Neutrophil (primary cell): ENCODE measurements around the gene LRRC55.

Source experiments
- H3K27ac ChIP-seq: fragments of 200-600 bp; sonication (generic); 2 replicates; pipeline ENCODE4 v1.5.1; 2016; ENCODE audit warnings: mild to moderate bottlenecking, moderate library complexity
- H3K27me3 ChIP-seq: fragments of 200-600 bp; sonication (generic); 2 replicates; pipeline ENCODE4 v1.6.0; 2016; ENCODE audit warnings: mild to moderate bottlenecking
- H3K36me3 ChIP-seq: fragments of 200-600 bp; sonication (generic); 2 replicates; pipeline ENCODE4 v1.5.1; 2017
- H3K4me1 ChIP-seq, 2 experiments: fragments of 200-600 bp in 1 of 2; sonication (generic) in 1 of 2; 1 replicate in 1 of 2; 2 replicates in 1 of 2; pipeline versions ENCODE4 v1.5.1 to v1.6.1; 2013 to 2016; ENCODE audit warnings: low read depth in 1 of 2, low read length in 1 of 2, mild to moderate bottlenecking in 1 of 2, moderate library complexity in 1 of 2; ENCODE audit not compliant: control insufficient read depth in 1 of 2, insufficient read depth in 1 of 2
- H3K4me3 ChIP-seq, 2 experiments: fragments of 200-600 bp in 1 of 2; sonication (generic) in 1 of 2; 1 replicate in 1 of 2; 2 replicates in 1 of 2; pipeline ENCODE4 v1.5.1; 2013 to 2016; ENCODE audit warnings: low read depth in 1 of 2, low read length in 1 of 2, mild to moderate bottlenecking in 1 of 2, moderate library complexity in 1 of 2
- H3K9me3 ChIP-seq: fragments of 200-600 bp; sonication (generic); 2 replicates; pipeline ENCODE4 v1.5.1; 2016
- TF ChIP-seq, protein P1 (sequence below): fragments of 200-600 bp; sonication (generic); IDR thresholded peaks from 2 replicates; pipeline ENCODE4 v1.5.1; 2016; ENCODE audit warnings: antibody characterized with exemption

The LRRC55 gene

GRCh38 chr11:57160665-57161064 is 21.1 kb upstream of the LRRC55 start:
- Histone ChIP-seq H3K4me3 (no peak overlapping the region), H3K36me3 (no peaks in the 10 kb centered on the region), H3K27me3 (peaks cover 38% of the 10 kb centered on the region), H3K27ac (no peak overlapping the region), H3K9me3 (no peaks in the 10 kb centered on the region), H3K4me1 (no peaks in the 10 kb centered on the region)
- TF ChIP-seq, protein P1, sequence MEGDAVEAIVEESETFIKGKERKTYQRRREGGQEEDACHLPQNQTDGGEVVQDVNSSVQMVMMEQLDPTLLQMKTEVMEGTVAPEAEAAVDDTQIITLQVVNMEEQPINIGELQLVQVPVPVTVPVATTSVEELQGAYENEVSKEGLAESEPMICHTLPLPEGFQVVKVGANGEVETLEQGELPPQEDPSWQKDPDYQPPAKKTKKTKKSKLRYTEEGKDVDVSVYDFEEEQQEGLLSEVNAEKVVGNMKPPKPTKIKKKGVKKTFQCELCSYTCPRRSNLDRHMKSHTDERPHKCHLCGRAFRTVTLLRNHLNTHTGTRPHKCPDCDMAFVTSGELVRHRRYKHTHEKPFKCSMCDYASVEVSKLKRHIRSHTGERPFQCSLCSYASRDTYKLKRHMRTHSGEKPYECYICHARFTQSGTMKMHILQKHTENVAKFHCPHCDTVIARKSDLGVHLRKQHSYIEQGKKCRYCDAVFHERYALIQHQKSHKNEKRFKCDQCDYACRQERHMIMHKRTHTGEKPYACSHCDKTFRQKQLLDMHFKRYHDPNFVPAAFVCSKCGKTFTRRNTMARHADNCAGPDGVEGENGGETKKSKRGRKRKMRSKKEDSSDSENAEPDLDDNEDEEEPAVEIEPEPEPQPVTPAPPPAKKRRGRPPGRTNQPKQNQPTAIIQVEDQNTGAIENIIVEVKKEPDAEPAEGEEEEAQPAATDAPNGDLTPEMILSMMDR, result no peak

- Histone ChIP-seq H3K36me3 (no peaks in the 10 kb centered on the region), H3K4me3 (no peak overlapping the region), H3K4me1 (no peaks in the 10 kb centered on the region), H3K27ac (no peak overlapping the region), H3K27me3 (peaks cover 31% of the 10 kb centered on the region), H3K9me3 (no peaks in the 10 kb centered on the region)
- TF ChIP-seq, protein P1, result no peak
Observed at GRCh38 chr11:57161351-57161750, 20.4 kb upstream of the LRRC55 start.

- TF ChIP-seq, protein P1, result no peak
- no peak overlapping the region for H3K4me3 ChIP-seq
- no peaks in the 10 kb centered on the region for H3K9me3 ChIP-seq
- no peaks in the 10 kb centered on the region for H3K4me1 ChIP-seq
- no peak overlapping the region for H3K27ac ChIP-seq
- H3K27me3 ChIP-seq, result peaks cover 21% of the 10 kb centered on the region
- H3K36me3 ChIP-seq, result no peaks in the 10 kb centered on the region
Observed at GRCh38 chr11:57162179-57162898, 19.4 kb upstream of the LRRC55 start.

DNA sequence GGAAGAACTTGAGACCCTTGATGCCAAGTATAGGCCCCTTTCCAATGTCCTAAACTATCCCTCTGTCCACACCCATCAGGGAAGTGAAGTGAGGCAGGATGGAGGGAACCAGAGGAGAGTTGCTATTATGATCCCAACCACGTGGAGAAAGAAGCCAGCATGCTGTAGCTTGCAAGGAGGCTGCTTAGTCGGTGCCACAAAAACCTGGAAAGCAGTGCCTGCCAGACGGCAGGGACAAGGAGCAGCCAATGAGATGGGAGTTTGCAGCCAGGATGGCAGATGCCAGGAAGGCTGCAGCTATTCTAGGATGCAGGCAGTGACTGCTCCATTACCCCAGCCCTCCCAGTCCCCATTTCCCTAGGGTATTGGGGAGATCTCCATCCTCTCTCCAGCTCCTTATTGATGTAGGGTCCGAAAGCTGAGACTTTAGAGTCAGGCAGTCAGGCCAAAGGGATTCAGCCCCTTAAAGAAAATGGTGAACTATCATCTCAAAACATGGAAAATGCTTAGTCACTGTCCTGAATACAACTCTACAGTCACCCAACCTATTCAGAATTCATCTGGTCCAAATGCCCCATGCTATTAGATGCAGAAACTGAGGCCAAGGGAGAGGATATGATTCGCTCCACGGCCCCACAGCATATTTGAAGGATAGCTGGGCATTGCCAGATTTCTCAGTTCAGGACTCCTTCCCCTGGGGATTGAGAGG is 18.4 kb upstream of the LRRC55 start:
- H3K4me3 ChIP-seq, result no peak overlapping the region
- no peaks in the 10 kb centered on the region for H3K9me3 ChIP-seq
- H3K27me3 ChIP-seq, result peaks cover 20% of the 10 kb centered on the region
- no peaks in the 10 kb centered on the region for H3K4me1 ChIP-seq
- H3K27ac ChIP-seq, result no peak overlapping the region
- no peaks in the 10 kb centered on the region for H3K36me3 ChIP-seq
- TF ChIP-seq, protein P1, result no peak

DNA sequence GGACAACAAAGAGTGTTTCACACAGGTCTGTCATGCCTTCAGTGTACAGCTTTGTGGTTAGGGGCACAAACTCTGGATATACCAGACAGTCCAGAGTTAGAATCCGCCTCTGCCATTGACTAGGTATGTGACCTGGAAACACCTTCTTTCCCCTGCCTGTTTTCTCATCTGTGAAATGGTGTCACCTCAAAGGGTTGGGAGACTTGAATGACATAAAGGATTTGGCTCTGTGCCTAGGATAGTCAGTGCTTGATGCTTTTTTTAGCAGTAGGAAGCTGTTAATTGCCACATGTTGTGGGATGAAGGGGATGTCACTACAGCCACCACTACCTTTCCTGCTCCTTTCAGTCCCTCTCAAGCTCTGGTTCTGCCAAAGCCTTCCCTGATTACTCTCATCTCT is 17.4 kb upstream of the LRRC55 start:
- H3K27ac ChIP-seq, result no peak overlapping the region
- no peaks in the 10 kb centered on the region for H3K9me3 ChIP-seq
- no peak overlapping the region for H3K4me3 ChIP-seq
- no peaks in the 10 kb centered on the region for H3K4me1 ChIP-seq
- H3K36me3 ChIP-seq, result no peaks in the 10 kb centered on the region
- TF ChIP-seq, protein P1, result no peak
- H3K27me3 ChIP-seq, result peaks cover 15% of the 10 kb centered on the region
